Activated CD8-positive, alpha-beta T cell treated with anti-CD3 and anti-CD28 coated beads for 36 hours (primary cell): ENCODE results near the gene PTBP1. TPM values are rescaled to one million over a fixed set of nuclear protein-coding genes. Genes with fewer than 3 reads are reported as not detected.

Source experiments
- ATAC-seq: fragments of 200-7000 bp; cut with Tn5 transposase; one replicate; pipeline ENCODE4 v1.10.0; 2021; ENCODE audit warnings: mild to moderate bottlenecking, moderate library complexity
- CTCF ChIA-PET: fragments of 350-600 bp; sonication (Branson Sonifier 250); formaldehyde crosslinking; loops from one replicate; lab custom pipeline; 2021; ENCODE audit warnings: antibody characterized with exemption; lab: Charles Lee
- POLR2A ChIA-PET: fragments of 350-600 bp; sonication (Branson Sonifier 250); formaldehyde crosslinking; loops from one replicate; lab custom pipeline; 2021; ENCODE audit warnings: antibody characterized with exemption; lab: Charles Lee
- DNase-seq: peaks from one replicate; pipeline ENCODE4 v3.0.0-alpha.2; 2020
- H3K27ac Mint-ChIP-seq: one replicate; pipeline ENCODE4 v1.8.0; 2021; ENCODE audit warnings: mild to moderate bottlenecking, mixed read lengths
- H3K27me3 Mint-ChIP-seq: one replicate; pipeline ENCODE4 v1.8.0; 2021; ENCODE audit warnings: mixed read lengths
- H3K36me3 Mint-ChIP-seq: one replicate; pipeline ENCODE4 v1.8.0; 2021; ENCODE audit warnings: low read depth, mixed read lengths
- H3K4me1 Mint-ChIP-seq: one replicate; pipeline ENCODE4 v1.8.0; 2021; ENCODE audit warnings: low read depth, mixed read lengths
- H3K4me3 Mint-ChIP-seq: one replicate; pipeline ENCODE4 v1.8.0; 2021; ENCODE audit warnings: mild to moderate bottlenecking, moderate library complexity, mixed read lengths
- H3K9me3 Mint-ChIP-seq: one replicate; pipeline ENCODE4 v1.8.0; 2021; ENCODE audit warnings: mixed read lengths
- CTCF ChIP-seq: fragments of 200-600 bp; IDR thresholded peaks from one replicate; pipeline ENCODE4 v1.8.0; 2022; ENCODE audit warnings: antibody characterized with exemption, mild to moderate bottlenecking
- intact Hi-C: fragments of 100-400 bp; cut with micrococcal nuclease; formaldehyde crosslinking; loops from one replicate; pipeline ENCODE4 v1.10.0; 2022
- total RNA-seq, 2 experiments: library from RNA; stranded (reverse); gene quantifications; one replicate each; pipeline ENCODE4 v1.2.3, GENCODE V29; 2021

Gene PTBP1
- total RNA-seq, 2 experiments from 2014 or later: 581 to 582 TPM

GRCh38 chr19:805166-805551 is 7.9 kb downstream of the PTBP1 start:
- ATAC-seq: no peak
- POLR2A ChIA-PET: interaction anchor here (1.0 to 9.6 kb wide), 8 partner anchors 6 to 32 kb away, joined by 3 to 106 read pairs (median 4); partner anchors contain the start of genes AZU1 and PTBP1
- Mint-ChIP-seq H3K27ac (no peak overlapping the region), H3K36me3 (peaks cover 68% of the 10 kb centered on the region), H3K9me3 (no peaks in the 10 kb centered on the region), H3K4me3 (no peak overlapping the region), H3K4me1 (peaks cover 36% of the 10 kb centered on the region), H3K27me3 (no peaks in the 10 kb centered on the region)
- no peak for DNase-seq
- intact Hi-C loops: no loop called here
- no peak for TF ChIP-seq CTCF
- CTCF ChIA-PET: no interaction called here

- DNase-seq (no peak), ATAC-seq (no peak)
- H3K4me3 Mint-ChIP-seq: no peak overlapping the region
- intact Hi-C loops: no loop called here
- peaks cover 30% of the 10 kb centered on the region for H3K4me1 Mint-ChIP-seq
- POLR2A ChIA-PET: interaction anchor here (1.0 to 6.8 kb wide), 7 partner anchors 6 to 611 kb away, joined by 3 to 99 read pairs (median 4); partner anchors contain the start of genes AZU1 and PTBP1
- TF ChIP-seq CTCF: no peak
- no peaks in the 10 kb centered on the region for H3K27me3 Mint-ChIP-seq
- no peaks in the 10 kb centered on the region for H3K9me3 Mint-ChIP-seq
- H3K36me3 Mint-ChIP-seq: peaks cover 67% of the 10 kb centered on the region
- CTCF ChIA-PET: no interaction called here
- no peak overlapping the region for H3K27ac Mint-ChIP-seq
Observed at GRCh38 chr19:805600-806550, 8.6 kb downstream of the PTBP1 start.

- no peaks in the 10 kb centered on the region for H3K9me3 Mint-ChIP-seq
- ATAC-seq (no peak), DNase-seq (no peak)
- TF ChIP-seq CTCF: no peak
- intact Hi-C loops: no loop called here
- ChIA-PET POLR2A (interaction anchor here (0.7 to 6.8 kb wide), 3 partner anchors 7 to 610 kb away, joined by 3 to 99 read pairs (median 3); partner anchors contain the start of gene PTBP1), CTCF (no interaction called here)
- H3K4me1 Mint-ChIP-seq: peaks cover 23% of the 10 kb centered on the region
- H3K27me3 Mint-ChIP-seq: no peaks in the 10 kb centered on the region
- H3K36me3 Mint-ChIP-seq: peaks cover 63% of the 10 kb centered on the region
- no peak overlapping the region for H3K4me3 Mint-ChIP-seq
- no peak overlapping the region for H3K27ac Mint-ChIP-seq
Observed at GRCh38 chr19:806815-807421, 9.7 kb downstream of the PTBP1 start.

GRCh38 chr19:807627-808422 is 10.6 kb downstream of the PTBP1 start:
- Mint-ChIP-seq H3K27me3 (no peaks in the 10 kb centered on the region), H3K36me3 (peaks cover 57% of the 10 kb centered on the region), H3K4me1 (peaks cover 14% of the 10 kb centered on the region), H3K9me3 (no peaks in the 10 kb centered on the region), H3K4me3 (no peak overlapping the region), H3K27ac (no peak overlapping the region)
- intact Hi-C loops: no loop called here
- DNase-seq (no peak), ATAC-seq (no peak)
- ChIA-PET POLR2A (interaction anchor here (6.8 kb wide), 1 partner anchor 8 kb away, joined by 99 read pairs; the partner anchor contains the start of gene PTBP1), CTCF (no interaction called here)
- no peak for TF ChIP-seq CTCF
